Testis (tissue), 2 donors: ENCODE data around the gene FGF12.

Experiments used
- POLR2A ChIP-seq: fragments of 450-650 bp; IDR thresholded peaks from one replicate; pipeline ENCODE4 v1.6.1; 2017; ENCODE audit warnings: antibody characterized with exemption, mild to moderate bottlenecking, moderate library complexity
- TF ChIP-seq, protein P1 (sequence below), 3 experiments: fragments of 450-650 bp in 2 of 3; fragments of 200-600 bp in 1 of 3; sonication (generic) in 1 of 3; IDR thresholded peaks; one replicate each; pipeline ENCODE4 v1.5.1; 2016 to 2019; ENCODE audit warnings: antibody characterized with exemption in 3 of 3, mild to moderate bottlenecking in 2 of 3, moderate library complexity in 1 of 3

DNA sequence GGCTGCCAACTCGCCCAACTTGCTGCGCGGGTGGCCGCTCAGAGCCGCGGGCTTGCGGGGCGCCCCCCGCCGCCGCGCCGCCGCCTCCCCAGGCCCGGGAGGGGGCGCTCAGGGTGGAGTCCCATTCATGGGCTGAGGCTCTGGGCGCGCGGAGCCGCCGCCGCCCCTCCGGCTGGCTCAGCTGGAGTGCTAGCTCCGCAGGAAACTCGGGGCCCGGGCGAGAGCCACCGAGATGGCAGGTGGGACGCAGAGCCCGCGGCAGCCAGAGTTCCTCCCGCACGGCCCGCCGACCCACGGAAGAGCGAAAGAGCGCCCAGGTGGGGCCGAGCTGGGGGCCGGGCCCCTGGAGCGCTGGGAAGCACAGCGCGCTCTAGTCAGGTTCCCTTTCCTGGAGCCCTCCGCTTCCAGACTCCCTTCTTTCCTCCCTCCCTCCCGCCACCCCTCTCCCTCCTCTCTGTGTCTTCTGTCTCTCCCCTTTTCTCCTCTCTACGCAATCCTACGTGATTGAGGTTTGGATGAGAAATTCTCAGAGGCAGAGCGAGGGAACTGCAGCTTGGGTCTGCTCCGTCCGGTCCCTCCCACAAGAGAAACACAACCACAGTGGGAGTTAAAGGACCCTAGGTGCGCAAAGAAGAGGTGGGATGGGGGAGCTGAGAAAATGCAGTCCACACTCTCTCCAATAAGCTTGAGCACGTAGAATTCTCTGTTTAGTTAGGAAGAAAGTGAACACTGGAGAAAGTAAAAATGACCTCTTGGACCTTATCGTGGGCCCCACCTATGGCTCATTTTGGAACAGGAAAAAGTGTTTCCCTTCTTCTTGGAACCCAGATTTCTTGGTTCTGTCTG lies 317.3 kb downstream of the FGF12 start:
- TF ChIP-seq, protein P1, sequence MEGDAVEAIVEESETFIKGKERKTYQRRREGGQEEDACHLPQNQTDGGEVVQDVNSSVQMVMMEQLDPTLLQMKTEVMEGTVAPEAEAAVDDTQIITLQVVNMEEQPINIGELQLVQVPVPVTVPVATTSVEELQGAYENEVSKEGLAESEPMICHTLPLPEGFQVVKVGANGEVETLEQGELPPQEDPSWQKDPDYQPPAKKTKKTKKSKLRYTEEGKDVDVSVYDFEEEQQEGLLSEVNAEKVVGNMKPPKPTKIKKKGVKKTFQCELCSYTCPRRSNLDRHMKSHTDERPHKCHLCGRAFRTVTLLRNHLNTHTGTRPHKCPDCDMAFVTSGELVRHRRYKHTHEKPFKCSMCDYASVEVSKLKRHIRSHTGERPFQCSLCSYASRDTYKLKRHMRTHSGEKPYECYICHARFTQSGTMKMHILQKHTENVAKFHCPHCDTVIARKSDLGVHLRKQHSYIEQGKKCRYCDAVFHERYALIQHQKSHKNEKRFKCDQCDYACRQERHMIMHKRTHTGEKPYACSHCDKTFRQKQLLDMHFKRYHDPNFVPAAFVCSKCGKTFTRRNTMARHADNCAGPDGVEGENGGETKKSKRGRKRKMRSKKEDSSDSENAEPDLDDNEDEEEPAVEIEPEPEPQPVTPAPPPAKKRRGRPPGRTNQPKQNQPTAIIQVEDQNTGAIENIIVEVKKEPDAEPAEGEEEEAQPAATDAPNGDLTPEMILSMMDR (IDR thresholded peaks at IDR 0.05) = no peak
- TF ChIP-seq POLR2A = no peak
